Measurements from ENCODE around the gene OTOA.

DNA sequence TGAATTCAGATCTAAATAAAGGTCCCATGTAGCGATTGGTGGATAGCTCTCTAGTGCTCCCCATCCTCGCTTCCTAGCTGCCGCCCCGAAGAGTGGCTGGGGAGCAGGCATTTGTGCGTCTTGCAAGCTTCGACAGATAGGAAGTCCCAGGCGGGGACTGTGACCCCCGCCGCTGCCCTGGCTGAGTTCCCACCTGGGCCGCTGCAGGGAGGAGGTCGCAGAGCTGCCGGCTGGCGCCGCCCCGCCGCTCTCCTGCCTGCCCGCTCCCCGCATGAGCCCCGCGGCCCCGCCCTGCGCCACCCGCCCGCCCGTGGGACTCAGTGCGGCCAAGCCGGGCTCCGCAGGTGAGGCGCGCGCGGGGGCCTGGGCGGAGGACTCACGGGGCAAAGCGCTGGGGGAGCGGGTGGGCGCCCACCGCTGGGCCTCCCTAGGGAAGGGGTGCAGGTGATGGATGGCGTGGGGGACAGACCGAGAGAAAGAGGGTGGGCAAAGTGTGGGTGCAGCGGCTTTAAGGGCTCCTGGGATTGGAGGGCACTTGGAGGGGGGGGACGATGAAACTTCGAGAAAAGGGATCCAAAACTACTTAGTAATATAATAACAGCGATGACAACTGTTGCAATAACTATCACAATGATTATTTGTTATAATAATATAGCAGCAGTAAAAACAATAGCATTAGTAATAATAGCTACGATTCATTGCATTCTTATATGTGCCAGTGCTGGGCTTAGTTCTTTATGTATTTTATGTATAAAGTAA, at the start of gene OTOA:
- TF ChIP-seq, protein P1, sequence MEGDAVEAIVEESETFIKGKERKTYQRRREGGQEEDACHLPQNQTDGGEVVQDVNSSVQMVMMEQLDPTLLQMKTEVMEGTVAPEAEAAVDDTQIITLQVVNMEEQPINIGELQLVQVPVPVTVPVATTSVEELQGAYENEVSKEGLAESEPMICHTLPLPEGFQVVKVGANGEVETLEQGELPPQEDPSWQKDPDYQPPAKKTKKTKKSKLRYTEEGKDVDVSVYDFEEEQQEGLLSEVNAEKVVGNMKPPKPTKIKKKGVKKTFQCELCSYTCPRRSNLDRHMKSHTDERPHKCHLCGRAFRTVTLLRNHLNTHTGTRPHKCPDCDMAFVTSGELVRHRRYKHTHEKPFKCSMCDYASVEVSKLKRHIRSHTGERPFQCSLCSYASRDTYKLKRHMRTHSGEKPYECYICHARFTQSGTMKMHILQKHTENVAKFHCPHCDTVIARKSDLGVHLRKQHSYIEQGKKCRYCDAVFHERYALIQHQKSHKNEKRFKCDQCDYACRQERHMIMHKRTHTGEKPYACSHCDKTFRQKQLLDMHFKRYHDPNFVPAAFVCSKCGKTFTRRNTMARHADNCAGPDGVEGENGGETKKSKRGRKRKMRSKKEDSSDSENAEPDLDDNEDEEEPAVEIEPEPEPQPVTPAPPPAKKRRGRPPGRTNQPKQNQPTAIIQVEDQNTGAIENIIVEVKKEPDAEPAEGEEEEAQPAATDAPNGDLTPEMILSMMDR (IDR thresholded peaks at IDR 0.05) = no peak
- no peak for TF ChIP-seq POLR2AphosphoS5 (IDR thresholded peaks at IDR 0.05)

All from stomach (tissue), 4 donors.